Keratinocyte (primary cell): Measurements from ENCODE around the gene ALCAM.

ENCODE experiments used
- EZH2 ChIP-seq: IDR thresholded peaks from one replicate; pipeline ENCODE4 v1.6.1; 2012; ENCODE audit warnings: inconsistent platforms, mild to moderate bottlenecking, low read length, moderate library complexity
- TF ChIP-seq, protein P1 (sequence below), 3 experiments: IDR thresholded peaks in 1 of 3; conservative IDR thresholded peaks in 1 of 3; optimal IDR thresholded peaks in 1 of 3; 2 replicates in 2 of 3; 3 replicates in 1 of 3; pipeline versions ENCODE3 to v1.5.1; 2011; ENCODE audit warnings: low read length in 3 of 3, mild to moderate bottlenecking in 3 of 3, moderate library complexity in 2 of 3, control low read depth in 1 of 3, inconsistent platforms in 1 of 3; ENCODE audit not compliant: insufficient read depth in 2 of 3; ENCODE audit errors: extremely low read depth in 1 of 3

DNA sequence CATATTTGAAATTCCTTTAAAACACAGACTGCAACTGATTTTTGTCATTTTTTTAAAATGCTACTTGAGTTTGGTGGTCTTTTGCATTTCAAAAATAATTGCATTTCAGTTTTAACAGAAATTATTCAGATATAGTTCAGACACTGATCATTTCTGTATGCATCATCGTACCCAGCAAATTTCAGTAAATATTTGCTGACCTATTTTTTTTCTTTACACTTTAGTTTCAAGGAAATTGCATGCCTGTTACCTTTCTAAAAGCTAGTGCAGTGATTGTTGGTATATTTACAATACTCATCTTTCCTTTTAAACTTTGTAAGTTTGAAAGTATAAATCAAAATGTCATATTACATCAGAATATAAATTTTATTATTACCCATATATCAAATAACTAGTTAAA, 32.4 kb downstream of the ALCAM start:
- TF ChIP-seq, protein P1, sequence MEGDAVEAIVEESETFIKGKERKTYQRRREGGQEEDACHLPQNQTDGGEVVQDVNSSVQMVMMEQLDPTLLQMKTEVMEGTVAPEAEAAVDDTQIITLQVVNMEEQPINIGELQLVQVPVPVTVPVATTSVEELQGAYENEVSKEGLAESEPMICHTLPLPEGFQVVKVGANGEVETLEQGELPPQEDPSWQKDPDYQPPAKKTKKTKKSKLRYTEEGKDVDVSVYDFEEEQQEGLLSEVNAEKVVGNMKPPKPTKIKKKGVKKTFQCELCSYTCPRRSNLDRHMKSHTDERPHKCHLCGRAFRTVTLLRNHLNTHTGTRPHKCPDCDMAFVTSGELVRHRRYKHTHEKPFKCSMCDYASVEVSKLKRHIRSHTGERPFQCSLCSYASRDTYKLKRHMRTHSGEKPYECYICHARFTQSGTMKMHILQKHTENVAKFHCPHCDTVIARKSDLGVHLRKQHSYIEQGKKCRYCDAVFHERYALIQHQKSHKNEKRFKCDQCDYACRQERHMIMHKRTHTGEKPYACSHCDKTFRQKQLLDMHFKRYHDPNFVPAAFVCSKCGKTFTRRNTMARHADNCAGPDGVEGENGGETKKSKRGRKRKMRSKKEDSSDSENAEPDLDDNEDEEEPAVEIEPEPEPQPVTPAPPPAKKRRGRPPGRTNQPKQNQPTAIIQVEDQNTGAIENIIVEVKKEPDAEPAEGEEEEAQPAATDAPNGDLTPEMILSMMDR (optimal IDR thresholded peaks at IDR 0.05 in 1 of 3, IDR thresholded peaks at IDR 0.05 in 1 of 3, conservative IDR thresholded peaks at IDR 0.05 in 1 of 3; ENCODE audit: extremely low read depth in 1 of 3, insufficient read depth in 2 of 3, low read length in 3 of 3): no peak
- TF ChIP-seq EZH2: no peak
